Measurements from ENCODE around the gene RTF2. TPM values are rescaled to one million over a fixed set of nuclear protein-coding genes. Genes with fewer than 3 reads are reported as not detected.

RTF2 gene
- polyA plus RNA-seq, 1 donor from 2014 or later: 127 TPM

- no peak for TF ChIP-seq POLR2AphosphoS5 (IDR thresholded peaks at IDR 0.05)
- TF ChIP-seq EZH2 (IDR thresholded peaks at IDR 0.05; ENCODE audit: borderline replicate concordance, insufficient read depth, low read length, poor library complexity, severe bottlenecking): no peak
- TF ChIP-seq REST (IDR thresholded peaks at IDR 0.05; ENCODE audit: borderline replicate concordance): no peak
- TF ChIP-seq RAD21 (conservative IDR thresholded peaks at IDR 0.05): no peak
- no peak for TF ChIP-seq SMC3 (conservative IDR thresholded peaks at IDR 0.05; ENCODE audit: poor library complexity)
- TF ChIP-seq CTCF (IDR thresholded peaks at IDR 0.05; ENCODE audit: poor library complexity, severe bottlenecking): no peak
- TF ChIP-seq TAF1 (IDR thresholded peaks at IDR 0.05; ENCODE audit: low read depth): no peak
- no peak for TF ChIP-seq MXI1 (conservative IDR thresholded peaks at IDR 0.05; ENCODE audit: poor library complexity, severe bottlenecking)
- no peak for TF ChIP-seq EP300 (conservative IDR thresholded peaks at IDR 0.05; ENCODE audit: poor library complexity, severe bottlenecking)
Measured at GRCh38 chr20:56430957-56431356, 37.5 kb upstream of the RTF2 start.

GRCh38 chr20:56431471-56431870, 37.0 kb upstream of the RTF2 start:
- Histone ChIP-seq H3K27me3 (ENCODE audit: insufficient read depth, low read depth, low read length) (no peaks in the 10 kb centered on the region), H3K9ac (ENCODE audit: low read length) (no peak overlapping the region), H3K27ac (ENCODE audit: low read length) (no peak overlapping the region), H3K9me2 (ENCODE audit: insufficient read depth, low read length) (no peaks in the 10 kb centered on the region), H3K79me2 (replicated peaks; ENCODE audit: insufficient read depth, low read length) (no peaks in the 10 kb centered on the region), H4K20me1 (ENCODE audit: insufficient read depth) (no peaks in the 10 kb centered on the region), H3K4me2 (ENCODE audit: low read length) (no peak overlapping the region), H3K4me3 (ENCODE audit: low read length) (no peak overlapping the region), H3F3A (ENCODE audit: insufficient read depth, low read length, poor library complexity, severe bottlenecking) (no peaks in the 10 kb centered on the region), H3K36me3 (ENCODE audit: insufficient read depth, low read length) (no peaks in the 10 kb centered on the region), H2AFZ (ENCODE audit: low read depth, low read length) (no peak overlapping the region), H3K9me3 (ENCODE audit: low read length) (no peaks in the 10 kb centered on the region)
- no peak for TF ChIP-seq EP300 (conservative IDR thresholded peaks at IDR 0.05; ENCODE audit: poor library complexity, severe bottlenecking)
- no peak for TF ChIP-seq RAD21 (conservative IDR thresholded peaks at IDR 0.05)
- TF ChIP-seq POLR2AphosphoS5 (IDR thresholded peaks at IDR 0.05): no peak
- no peak for TF ChIP-seq MXI1 (conservative IDR thresholded peaks at IDR 0.05; ENCODE audit: poor library complexity, severe bottlenecking)
- TF ChIP-seq TAF1 (IDR thresholded peaks at IDR 0.05; ENCODE audit: low read depth): no peak
- TF ChIP-seq CTCF (IDR thresholded peaks at IDR 0.05; ENCODE audit: poor library complexity, severe bottlenecking): no peak
- no peak for TF ChIP-seq REST (IDR thresholded peaks at IDR 0.05; ENCODE audit: borderline replicate concordance)
- TF ChIP-seq EZH2 (IDR thresholded peaks at IDR 0.05; ENCODE audit: borderline replicate concordance, insufficient read depth, low read length, poor library complexity, severe bottlenecking): no peak
- no peak for TF ChIP-seq SMC3 (conservative IDR thresholded peaks at IDR 0.05; ENCODE audit: poor library complexity)

More at GRCh38 chr20:56430957-56431356, 37.5 kb upstream of the RTF2 start:
- Histone ChIP-seq H3K27me3 (ENCODE audit: insufficient read depth, low read depth, low read length) (no peaks in the 10 kb centered on the region), H3F3A (ENCODE audit: insufficient read depth, low read length, poor library complexity, severe bottlenecking) (no peaks in the 10 kb centered on the region), H3K79me2 (replicated peaks; ENCODE audit: insufficient read depth, low read length) (no peaks in the 10 kb centered on the region), H3K27ac (ENCODE audit: low read length) (no peak overlapping the region), H3K9me2 (ENCODE audit: insufficient read depth, low read length) (no peaks in the 10 kb centered on the region), H3K9ac (ENCODE audit: low read length) (no peak overlapping the region), H3K36me3 (ENCODE audit: insufficient read depth, low read length) (no peaks in the 10 kb centered on the region), H2AFZ (ENCODE audit: low read depth, low read length) (no peak overlapping the region), H4K20me1 (ENCODE audit: insufficient read depth) (no peaks in the 10 kb centered on the region), H3K9me3 (ENCODE audit: low read length) (no peaks in the 10 kb centered on the region), H3K4me3 (ENCODE audit: low read length) (no peak overlapping the region), H3K4me2 (ENCODE audit: low read length) (no peak overlapping the region)
